HG03097 (cell line): Measurements from ENCODE around the gene MTARC2.
A peak's percentile ranks its signal among the peaks of the same experiment; 100 is the strongest.
"Not testable (repeated sequence)": the region's sequence is repeated elsewhere in the genome, so short reads cannot be mapped to it uniquely, and the experiment has no call there.

Experiments used
- ATAC-seq: cut with Tn5 transposase; IDR thresholded peaks from one replicate; pipeline ENCODE4 v1.9.1; 2021; ENCODE audit not compliant: unreplicated experiment, low FRiP score

MTARC2 gene

GRCh38 chr1:220730486-220730885, 17.6 kb upstream of the MTARC2 start:
- no peak for ATAC-seq

- no peak for ATAC-seq
Observed at GRCh38 chr1:220732137-220732536, 16.0 kb upstream of the MTARC2 start.

- no peak for ATAC-seq
Observed at GRCh38 chr1:220732621-220733020, 15.5 kb upstream of the MTARC2 start.

GRCh38 chr1:220733086-220733601, 15.0 kb upstream of the MTARC2 start:
- ATAC-seq = peak; percentile 94

GRCh38 chr1:220734571-220735326, 13.4 kb upstream of the MTARC2 start:
- no peak for ATAC-seq

GRCh38 chr1:220736283-220736682, 11.8 kb upstream of the MTARC2 start:
- ATAC-seq = not testable (repeated sequence)

GRCh38 chr1:220741349-220741748, 6.8 kb upstream of the MTARC2 start:
- ATAC-seq = no peak

GRCh38 chr1:220741825-220742224, 6.3 kb upstream of the MTARC2 start:
- no peak for ATAC-seq

- ATAC-seq = no peak
Observed at GRCh38 chr1:220742520-220742919, 5.6 kb upstream of the MTARC2 start.

- ATAC-seq = no peak
Observed at GRCh38 chr1:220746851-220747250, 1.3 kb upstream of the MTARC2 start.

- ATAC-seq = peak; percentile 9
Observed at GRCh38 chr1:220747437-220748088, 559 bp upstream of the MTARC2 start.

- no peak for ATAC-seq
Observed at GRCh38 chr1:220748936-220749335, 814 bp downstream of the MTARC2 start.

- no peak for ATAC-seq
Observed at GRCh38 chr1:220750131-220750515, 2.0 kb downstream of the MTARC2 start.

GRCh38 chr1:220751111-220751510, 3.0 kb downstream of the MTARC2 start:
- no peak for ATAC-seq

- ATAC-seq = no peak
Observed at GRCh38 chr1:220754212-220754917, 6.2 kb downstream of the MTARC2 start.

GRCh38 chr1:220754918-220755295, 6.8 kb downstream of the MTARC2 start:
- no peak for ATAC-seq

GRCh38 chr1:220755309-220755708, 7.2 kb downstream of the MTARC2 start:
- no peak for ATAC-seq

- ATAC-seq = no peak
Observed at GRCh38 chr1:220757441-220757840, 9.3 kb downstream of the MTARC2 start.

GRCh38 chr1:220759147-220759546, 11.0 kb downstream of the MTARC2 start:
- ATAC-seq = no peak

- no peak for ATAC-seq
Observed at GRCh38 chr1:220761688-220762427, 13.7 kb downstream of the MTARC2 start.

- no peak for ATAC-seq
Observed at GRCh38 chr1:220764757-220765156, 16.6 kb downstream of the MTARC2 start.
